GM18502 (cell line): ENCODE measurements around the gene TLK2.
A peak's percentile ranks its signal among the peaks of the same experiment; 100 is the strongest.

ENCODE experiments used
- ATAC-seq: cut with Tn5 transposase; IDR thresholded peaks from one replicate; pipeline ENCODE4 v1.9.1; 2021; ENCODE audit warnings: mild to moderate bottlenecking; ENCODE audit not compliant: unreplicated experiment, poor library complexity

TLK2 gene

GRCh38 chr17:62625184-62625869, 146.7 kb downstream of the TLK2 start:
- ATAC-seq: no peak

- ATAC-seq: no peak
Observed at GRCh38 chr17:62625870-62626200, 147.2 kb downstream of the TLK2 start.

GRCh38 chr17:62626719-62627218, 148.1 kb downstream of the TLK2 start:
- no peak for ATAC-seq

- peak; percentile 45 for ATAC-seq
Observed at GRCh38 chr17:62627219-62627903, 148.7 kb downstream of the TLK2 start, which contains the start of gene MRC2. Gene MRC2, plus strand, starts transcription at chr17:62627670. Its CDS starts 133 bp downstream, at chr17:62627803.

GRCh38 chr17:62627904-62628633, 149.4 kb downstream of the TLK2 start:
- ATAC-seq: peak; percentile 35

GRCh38 chr17:62628831-62629555, 150.4 kb downstream of the TLK2 start:
- ATAC-seq: no peak

- no peak for ATAC-seq
Observed at GRCh38 chr17:62629556-62630364, 151.1 kb downstream of the TLK2 start.

GRCh38 chr17:62630365-62631085, 151.9 kb downstream of the TLK2 start:
- ATAC-seq: no peak

- ATAC-seq: no peak
Observed at GRCh38 chr17:62631086-62631935, 152.7 kb downstream of the TLK2 start.

- ATAC-seq: no peak
Observed at GRCh38 chr17:62631936-62632924, 153.6 kb downstream of the TLK2 start.

- ATAC-seq: no peak
Observed at GRCh38 chr17:62637809-62638208, 159.2 kb downstream of the TLK2 start.

- ATAC-seq: no peak
Observed at GRCh38 chr17:62641153-62641552, 162.5 kb downstream of the TLK2 start.

GRCh38 chr17:62641951-62642350, 163.3 kb downstream of the TLK2 start:
- ATAC-seq: no peak

- ATAC-seq: no peak
Observed at GRCh38 chr17:62643496-62643895, 164.9 kb downstream of the TLK2 start.

GRCh38 chr17:62644487-62645173, 166.0 kb downstream of the TLK2 start:
- no peak for ATAC-seq

GRCh38 chr17:62648251-62648955, 169.8 kb downstream of the TLK2 start:
- no peak for ATAC-seq
